ENCODE measurements around the gene GPR146. TPM values are rescaled to one million over a fixed set of nuclear protein-coding genes. Genes with fewer than 3 reads are reported as not detected.

Gene GPR146
- total and polyA plus RNA-seq, 4 experiments from 2014 or later: 8.8 to 22.2 (median 10.1) TPM

DNA sequence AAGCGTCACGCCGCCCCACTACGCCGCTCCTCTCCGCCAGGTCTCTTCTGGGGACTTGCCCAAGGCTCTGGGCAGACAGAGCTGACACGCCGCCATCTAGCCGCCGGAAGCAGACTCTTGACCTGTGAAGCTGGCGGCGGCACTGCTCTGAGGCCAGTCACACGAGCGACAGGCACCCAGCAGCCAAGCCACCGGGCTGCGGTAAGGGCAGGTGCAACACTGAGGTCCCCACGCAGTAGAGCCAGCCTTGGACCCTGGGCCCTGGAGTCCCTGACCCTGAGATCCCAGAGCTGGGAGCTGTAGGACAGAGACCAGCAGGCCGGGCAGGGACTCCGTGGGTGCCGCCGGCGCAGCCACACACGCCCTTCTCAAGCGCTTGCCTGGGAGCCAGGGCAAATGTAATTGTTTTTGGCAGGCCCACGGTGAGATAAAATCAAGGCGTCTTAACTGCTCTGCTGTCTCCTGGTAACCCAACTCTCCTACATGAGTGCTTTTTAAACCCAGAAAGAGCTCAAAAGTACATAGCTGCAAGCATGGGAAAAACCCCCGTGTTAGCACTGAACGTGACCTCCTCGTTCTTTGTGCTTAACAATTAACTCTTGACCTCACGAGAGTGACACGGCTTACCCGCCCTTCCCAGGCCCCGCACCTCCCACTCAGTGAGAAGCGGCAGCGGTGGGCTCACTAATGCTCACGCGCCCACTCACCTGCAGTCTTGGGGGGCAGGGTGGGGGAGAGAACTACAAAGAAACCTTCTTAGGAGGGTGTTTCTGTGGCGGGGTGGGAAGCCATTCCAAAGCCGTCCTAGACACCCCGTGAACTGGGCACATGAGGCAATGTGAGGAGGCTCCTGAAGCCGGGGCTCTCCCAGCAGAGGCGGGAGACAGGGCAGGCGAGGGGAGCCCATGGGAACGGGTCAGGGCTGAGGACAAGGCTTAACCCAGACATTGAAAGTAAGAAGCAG lies 52.1 kb downstream of the GPR146 start:
- H3K4me1 ChIP-seq (ENCODE audit: insufficient read depth, low read length): no peaks in the 10 kb centered on the region
- peaks cover 0 to 1% (median 0%) of the 10 kb centered on the region in 4 donors for H3K4me1 Mint-ChIP-seq

DNA sequence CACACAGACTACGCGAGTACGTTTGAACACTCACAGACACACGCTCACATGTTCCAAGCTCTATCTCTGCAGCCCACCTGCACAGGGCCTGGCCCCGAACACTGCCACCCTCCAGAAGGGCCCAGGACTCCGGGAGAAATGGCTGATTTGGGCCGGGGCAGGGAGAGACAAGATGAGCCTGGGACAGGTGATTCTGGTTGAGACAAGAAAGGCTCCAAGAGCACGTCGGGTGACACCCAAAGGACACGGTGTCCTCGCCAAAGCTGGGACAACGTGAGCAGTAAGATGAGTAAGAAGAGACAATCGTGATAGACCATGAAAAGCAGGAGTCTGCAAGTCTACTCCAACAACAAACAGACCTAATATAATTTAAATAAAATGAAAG lies 52.8 kb downstream of the GPR146 start:
- no peaks in the 10 kb centered on the region for H3K27me3 Mint-ChIP-seq
- Histone ChIP-seq H3K36me3 (ENCODE audit: insufficient read depth, low read length) (no peaks in the 10 kb centered on the region), H3K4me3 (ENCODE audit: low read length in 2 of 2) (no peak overlapping the region), H3K27me3 (ENCODE audit: insufficient read depth, low read length) (no peaks in the 10 kb centered on the region), H3K4me1 (ENCODE audit: insufficient read depth, low read length) (no peaks in the 10 kb centered on the region), H3K27ac (ENCODE audit: low read depth, low read length) (no peak overlapping the region), H3K9me3 (ENCODE audit: control insufficient read depth in 1 of 2, low read length in 2 of 2) (no peaks in the 10 kb centered on the region)
- no peak for DNase-seq
- no peak overlapping the region for H3K27ac Mint-ChIP-seq
- peaks cover 6 to 24% of the 10 kb centered on the region in 2 donors for H3K36me3 Mint-ChIP-seq
- no peaks in the 10 kb centered on the region for H3K9me3 Mint-ChIP-seq
- intact Hi-C loops (cut with micrococcal nuclease): no loop called here
- CTCF ChIA-PET (ENCODE audit: partially characterized antibody): interaction anchor here (1.0 kb wide), 1 partner anchor 7 kb away, joined by 3 read pairs; no protein-coding TSS in a partner anchor
- POLR2A ChIA-PET (ENCODE audit: partially characterized antibody): no interaction called here
- H3K4me1 Mint-ChIP-seq: no peaks in the 10 kb centered on the region
- H3K4me3 Mint-ChIP-seq: no peak overlapping the region

More for the DNA sequence above, 52.1 kb downstream of the GPR146 start:
- CTCF ChIA-PET (ENCODE audit: partially characterized antibody): interaction anchor here (1.0 kb wide), 1 partner anchor 8 kb away, joined by 3 read pairs; no protein-coding TSS in a partner anchor
- DNase-seq: no peak
- intact Hi-C loops (cut with micrococcal nuclease): no loop called here
- Mint-ChIP-seq H3K27me3 (no peaks in the 10 kb centered on the region), H3K4me3 (no peak overlapping the region), H3K27ac (no peak overlapping the region), H3K36me3 (peaks cover 8 to 28% of the 10 kb centered on the region in 2 donors), H3K9me3 (no peaks in the 10 kb centered on the region)
- Histone ChIP-seq H3K4me3 (ENCODE audit: low read length in 2 of 2) (no peak overlapping the region), H3K27ac (ENCODE audit: low read depth, low read length) (no peak overlapping the region), H3K36me3 (ENCODE audit: insufficient read depth, low read length) (no peaks in the 10 kb centered on the region), H3K9me3 (ENCODE audit: control insufficient read depth in 1 of 2, low read length in 2 of 2) (no peaks in the 10 kb centered on the region), H3K27me3 (ENCODE audit: insufficient read depth, low read length) (no peaks in the 10 kb centered on the region)
- POLR2A ChIA-PET (ENCODE audit: partially characterized antibody): no interaction called here

DNA sequence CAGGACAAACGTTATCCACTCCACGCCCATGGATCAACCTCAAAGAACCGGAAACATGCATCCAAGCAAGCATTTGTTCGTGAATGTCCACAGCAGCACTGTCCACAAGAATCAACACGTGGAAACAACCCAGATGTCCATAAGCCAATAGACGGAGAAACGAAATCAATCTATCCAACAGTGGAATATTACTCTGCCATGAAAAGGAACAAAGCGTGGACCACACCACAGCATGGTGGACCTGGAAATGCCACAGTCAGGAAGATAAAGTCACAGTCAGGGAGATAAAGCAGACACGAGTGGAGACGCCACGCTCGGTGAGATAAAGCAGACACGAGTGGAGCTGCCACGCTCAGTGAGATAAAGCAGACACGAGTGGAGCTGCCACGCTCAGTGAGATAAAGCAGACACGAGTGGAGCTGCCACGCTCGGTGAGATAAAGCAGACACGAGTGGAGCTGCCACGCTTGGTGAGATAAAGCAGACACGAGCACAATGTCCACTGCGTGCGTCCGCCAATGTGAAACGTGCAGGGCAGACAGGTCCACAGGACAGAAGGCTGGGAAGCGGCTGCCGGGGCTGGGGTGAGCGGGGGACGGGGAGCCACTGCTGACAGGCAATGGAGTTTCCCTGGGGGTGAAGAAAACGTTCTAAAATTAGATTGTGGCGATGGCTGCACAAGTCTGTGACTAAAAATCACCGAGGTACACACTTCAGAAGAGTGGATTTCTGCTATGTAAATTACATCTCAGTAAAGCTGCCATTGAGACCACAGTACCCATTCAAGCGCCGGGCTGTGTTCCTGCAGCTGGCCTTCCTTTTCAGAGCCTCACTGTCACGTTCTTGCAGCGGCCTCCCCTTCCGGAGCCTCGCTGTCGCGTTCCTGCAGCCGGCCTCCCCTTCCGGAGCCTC lies 54.2 kb downstream of the GPR146 start:
- intact Hi-C loops (cut with micrococcal nuclease): no loop called here
- H3K27me3 ChIP-seq (ENCODE audit: insufficient read depth, low read length): no peaks in the 10 kb centered on the region
- Mint-ChIP-seq H3K27ac (no peak overlapping the region), H3K9me3 (no peaks in the 10 kb centered on the region), H3K4me3 (no peak overlapping the region), H3K4me1 (peaks cover 2 to 11% (median 5%) of the 10 kb centered on the region in 4 donors), H3K27me3 (no peaks in the 10 kb centered on the region), H3K36me3 (peaks cover 6 to 21% of the 10 kb centered on the region in 2 donors)
- POLR2A ChIA-PET (ENCODE audit: partially characterized antibody): no interaction called here
- no peak for DNase-seq
- H3K4me1 ChIP-seq (ENCODE audit: insufficient read depth, low read length): peaks cover 9% of the 10 kb centered on the region
- CTCF ChIA-PET (ENCODE audit: partially characterized antibody): interaction anchor here (0.8 kb wide), 1 partner anchor 9 kb away, joined by 3 read pairs; no protein-coding TSS in a partner anchor
- H3K4me3 ChIP-seq (ENCODE audit: low read length in 2 of 2): no peak overlapping the region
- no peaks in the 10 kb centered on the region for H3K9me3 ChIP-seq (ENCODE audit: control insufficient read depth in 1 of 2, low read length in 2 of 2)
- H3K36me3 ChIP-seq (ENCODE audit: insufficient read depth, low read length): no peaks in the 10 kb centered on the region
- H3K27ac ChIP-seq (ENCODE audit: low read depth, low read length): no peak overlapping the region

DNA sequence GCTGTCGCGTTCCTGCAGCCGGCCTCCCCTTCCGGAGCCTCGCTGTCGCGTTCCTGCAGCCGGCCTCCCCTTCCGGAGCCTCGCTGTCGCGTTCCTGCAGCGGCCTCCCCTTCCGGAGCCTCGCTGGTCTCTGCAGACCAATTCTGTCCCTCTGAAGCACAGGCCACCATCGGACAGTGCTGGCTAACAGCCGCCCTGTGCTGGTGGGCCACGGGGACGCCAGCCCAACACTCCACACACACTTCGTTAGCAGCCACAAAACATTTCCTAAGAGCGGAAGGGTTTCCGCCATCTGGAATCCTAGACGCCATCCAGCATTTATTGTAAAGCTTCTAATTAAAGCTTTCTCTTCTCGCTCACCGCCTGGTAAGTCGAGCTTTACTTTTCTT lies 54.8 kb downstream of the GPR146 start:
- H3K4me3 ChIP-seq (ENCODE audit: low read length in 2 of 2): no peak overlapping the region
- H3K36me3 ChIP-seq (ENCODE audit: insufficient read depth, low read length): no peaks in the 10 kb centered on the region
- H3K4me1 ChIP-seq (ENCODE audit: insufficient read depth, low read length): peaks cover 13% of the 10 kb centered on the region
- ChIA-PET POLR2A (ENCODE audit: partially characterized antibody) (no interaction called here), CTCF (ENCODE audit: partially characterized antibody) (interaction anchor here (0.8 to 1.2 kb wide), 2 partner anchors 10 to 13 kb away, joined by 3 to 5 read pairs; no protein-coding TSS in a partner anchor)
- no peak overlapping the region for H3K27ac ChIP-seq (ENCODE audit: low read depth, low read length)
- no peaks in the 10 kb centered on the region for H3K27me3 ChIP-seq (ENCODE audit: insufficient read depth, low read length)
- intact Hi-C loops (cut with micrococcal nuclease): no loop called here
- H3K4me3 Mint-ChIP-seq: no peak overlapping the region
- H3K36me3 Mint-ChIP-seq: peaks cover 6 to 21% of the 10 kb centered on the region in 2 donors
- H3K4me1 Mint-ChIP-seq: peaks cover 4 to 13% (median 6%) of the 10 kb centered on the region in 4 donors
- H3K27ac Mint-ChIP-seq: no peak overlapping the region
- H3K9me3 Mint-ChIP-seq: no peaks in the 10 kb centered on the region
- H3K27me3 Mint-ChIP-seq: no peaks in the 10 kb centered on the region
- no peaks in the 10 kb centered on the region for H3K9me3 ChIP-seq (ENCODE audit: control insufficient read depth in 1 of 2, low read length in 2 of 2)
- no peak for DNase-seq

DNA sequence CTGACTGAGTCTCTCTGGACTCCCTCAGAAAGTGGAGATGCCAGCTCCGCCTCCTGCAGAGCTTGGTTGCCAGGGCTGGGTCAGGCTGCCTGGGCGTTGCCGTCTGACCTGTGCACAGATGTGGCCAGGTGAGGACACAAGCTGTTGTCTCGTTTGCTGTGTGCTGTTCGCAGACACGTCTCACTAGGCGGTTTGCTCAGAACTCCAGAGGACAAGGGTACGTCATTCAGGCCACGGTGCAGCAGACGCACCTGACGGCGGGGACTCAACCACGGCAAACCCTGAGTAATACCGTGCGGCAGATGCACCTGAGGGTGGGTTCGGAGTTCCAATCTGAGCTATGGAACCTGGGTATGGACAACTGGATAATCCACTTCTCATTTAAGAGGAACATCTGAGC lies 55.3 kb downstream of the GPR146 start:
- H3K36me3 ChIP-seq (ENCODE audit: insufficient read depth, low read length): no peaks in the 10 kb centered on the region
- Mint-ChIP-seq H3K4me3 (no peak overlapping the region), H3K4me1 (peaks cover 4 to 14% (median 7%) of the 10 kb centered on the region in 4 donors), H3K27me3 (no peaks in the 10 kb centered on the region), H3K36me3 (peaks cover 6 to 21% of the 10 kb centered on the region in 2 donors), H3K27ac (no peak overlapping the region), H3K9me3 (no peaks in the 10 kb centered on the region)
- CTCF ChIA-PET (ENCODE audit: partially characterized antibody): interaction anchor here (0.8 to 1.3 kb wide), 4 partner anchors 10 to 77 kb away, joined by 3 to 5 read pairs (median 3); no protein-coding TSS in a partner anchor
- H3K4me1 ChIP-seq (ENCODE audit: insufficient read depth, low read length): peaks cover 13% of the 10 kb centered on the region
- DNase-seq: no peak
- H3K4me3 ChIP-seq (ENCODE audit: low read length in 2 of 2): no peak overlapping the region
- no peaks in the 10 kb centered on the region for H3K9me3 ChIP-seq (ENCODE audit: control insufficient read depth in 1 of 2, low read length in 2 of 2)
- intact Hi-C loops (cut with micrococcal nuclease): no loop called here
- POLR2A ChIA-PET (ENCODE audit: partially characterized antibody): no interaction called here
- H3K27me3 ChIP-seq (ENCODE audit: insufficient read depth, low read length): no peaks in the 10 kb centered on the region
- no peak overlapping the region for H3K27ac ChIP-seq (ENCODE audit: low read depth, low read length)

DNA sequence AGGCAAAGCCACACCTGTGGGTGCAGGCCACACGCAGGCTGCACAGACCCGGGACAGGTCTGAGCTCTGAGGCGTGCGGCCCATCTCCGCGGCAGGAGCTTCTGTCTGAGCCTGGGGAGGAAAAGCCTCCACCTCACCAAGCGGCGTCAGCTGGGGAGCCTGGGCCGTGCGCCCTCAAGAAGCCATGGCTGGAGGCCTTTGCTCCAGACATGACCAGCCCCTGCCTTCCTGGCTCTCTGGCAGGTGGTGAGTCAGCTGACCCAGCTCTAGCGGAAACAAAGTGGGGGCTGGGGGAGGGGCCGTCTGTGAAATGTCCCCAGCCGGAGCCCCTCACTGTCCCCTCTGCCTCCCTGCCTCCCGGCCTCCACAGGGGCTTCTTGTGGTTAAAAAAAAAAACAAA lies 56.0 kb downstream of the GPR146 start:
- Histone ChIP-seq H3K27ac (ENCODE audit: low read depth, low read length) (no peak overlapping the region), H3K4me1 (ENCODE audit: insufficient read depth, low read length) (peaks cover 13% of the 10 kb centered on the region), H3K4me3 (ENCODE audit: low read length in 2 of 2) (no peak overlapping the region), H3K9me3 (ENCODE audit: control insufficient read depth in 1 of 2, low read length in 2 of 2) (no peaks in the 10 kb centered on the region), H3K27me3 (ENCODE audit: insufficient read depth, low read length) (no peaks in the 10 kb centered on the region), H3K36me3 (ENCODE audit: insufficient read depth, low read length) (no peaks in the 10 kb centered on the region)
- Mint-ChIP-seq H3K27me3 (no peaks in the 10 kb centered on the region), H3K4me1 (peaks cover 7 to 20% (median 11%) of the 10 kb centered on the region in 4 donors), H3K27ac (no peak overlapping the region), H3K4me3 (no peak overlapping the region), H3K9me3 (no peaks in the 10 kb centered on the region), H3K36me3 (peaks cover 6 to 21% of the 10 kb centered on the region in 2 donors)
- intact Hi-C loops (cut with micrococcal nuclease): no loop called here
- CTCF ChIA-PET (ENCODE audit: partially characterized antibody): interaction anchor here (0.8 to 1.3 kb wide), 3 partner anchors 14 to 77 kb away, joined by 3 to 5 read pairs (median 3); no protein-coding TSS in a partner anchor
- POLR2A ChIA-PET (ENCODE audit: partially characterized antibody): no interaction called here
- no peak for DNase-seq
